IMR-90 (cell line): Measurements from ENCODE around the gene VPS41. TPM values are rescaled to one million over a fixed set of nuclear protein-coding genes. Genes with fewer than 3 reads are reported as not detected.

Source experiments
- ATAC-seq: fragments of 200-7000 bp; cut with Tn5 transposase; 2 replicates; pipeline ENCODE4 v1.9.1; 2020; ENCODE audit warnings: low read depth, mild to moderate bottlenecking, moderate library complexity
- BruUV-seq: library from RNA; stranded (reverse); fragments of 400-500 nt; replicated peaks from 2 replicates; lab custom pipeline; 2021; lab: Mats Ljungman, UMichigan
- CTCF ChIA-PET: fragments of 300-600 bp; formaldehyde crosslinking; extraction: SDS; loops from one replicate; lab custom pipeline; 2021; ENCODE audit warnings: antibody characterized with exemption; lab: Yijun Ruan, JAX
- POLR2A ChIA-PET: fragments of 300-600 bp; sonication (Branson Sonifier 250); formaldehyde crosslinking; loops from one replicate; lab custom pipeline; 2022; ENCODE audit warnings: antibody characterized with exemption; ENCODE audit not compliant: unreplicated experiment; lab: Charles Lee
- DNase-seq: peaks from one replicate; pipeline ENCODE4 v3.0.0; 2013
- H2AFZ ChIP-seq: replicated peaks from 2 replicates; pipeline ENCODE3; 2013; ENCODE audit warnings: low read length, mild to moderate bottlenecking; ENCODE audit not compliant: poor library complexity
- H2AK5ac ChIP-seq: 2 replicates; pipeline ENCODE4 v1.6.1; 2013; ENCODE audit warnings: low read depth, low read length, inconsistent platforms
- H2AK9ac ChIP-seq: replicated peaks from 2 replicates; pipeline ENCODE3; 2013; ENCODE audit warnings: mild to moderate bottlenecking, low read depth, low read length, moderate library complexity; ENCODE audit not compliant: poor library complexity
- H2BK120ac ChIP-seq: 2 replicates; pipeline ENCODE4 v1.6.1; 2013; ENCODE audit warnings: low read depth, low read length, inconsistent platforms
- H2BK15ac ChIP-seq: 3 replicates; pipeline ENCODE4 v1.6.1; 2013; ENCODE audit warnings: low read depth, low read length, inconsistent platforms
- H2BK20ac ChIP-seq: 2 replicates; pipeline ENCODE4 v1.6.1; 2013; ENCODE audit warnings: low read depth, mild to moderate bottlenecking, inconsistent platforms, low read length, moderate library complexity
- H2BK5ac ChIP-seq: 2 replicates; pipeline ENCODE4 v1.6.1; 2013; ENCODE audit warnings: mild to moderate bottlenecking, low read depth, low read length, inconsistent platforms; ENCODE audit not compliant: poor library complexity, severe bottlenecking
- H3K14ac ChIP-seq: replicated peaks from 2 replicates; pipeline ENCODE4 v1.6.1; 2013; ENCODE audit warnings: low read depth, low read length, inconsistent platforms
- H3K18ac ChIP-seq: 2 replicates; pipeline ENCODE4 v1.6.1; 2013; ENCODE audit warnings: low read depth, low read length, control low read depth
- H3K23ac ChIP-seq: 2 replicates; pipeline ENCODE4 v1.6.1; 2013; ENCODE audit warnings: low read depth, low read length, inconsistent platforms
- H3K27ac ChIP-seq: 2 replicates; pipeline ENCODE4 v1.5.1; 2013; ENCODE audit warnings: mild to moderate bottlenecking, control low read depth, low read length; ENCODE audit not compliant: insufficient read depth
- H3K27me3 ChIP-seq: 2 replicates; pipeline ENCODE4 v1.6.1; 2013; ENCODE audit warnings: low read length; ENCODE audit not compliant: control insufficient read depth, insufficient read depth
- H3K36me3 ChIP-seq: 2 replicates; pipeline ENCODE4 v1.6.1; 2013; ENCODE audit warnings: low read length, mixed read lengths; ENCODE audit not compliant: control insufficient read depth, insufficient read depth
- H3K4ac ChIP-seq: 2 replicates; pipeline ENCODE4 v1.6.1; 2013; ENCODE audit warnings: low read depth, low read length, inconsistent platforms
- H3K4me1 ChIP-seq: 2 replicates; pipeline ENCODE4 v1.6.1; 2013; ENCODE audit warnings: low read length, mixed read lengths; ENCODE audit not compliant: control insufficient read depth, insufficient read depth
- H3K4me2 ChIP-seq: 2 replicates; pipeline ENCODE4 v1.6.1; 2013; ENCODE audit warnings: low read depth, mild to moderate bottlenecking, control low read depth, low read length, moderate library complexity
- H3K4me3 ChIP-seq: 2 replicates; pipeline ENCODE4 v1.5.1; 2013; ENCODE audit warnings: low read depth, mild to moderate bottlenecking, control low read depth, low read length, moderate library complexity; ENCODE audit not compliant: insufficient read depth
- H3K56ac ChIP-seq: 2 replicates; pipeline ENCODE4 v1.6.1; 2013; ENCODE audit warnings: low read length, inconsistent platforms; ENCODE audit not compliant: insufficient read depth; ENCODE audit errors: extremely low read depth
- H3K79me1 ChIP-seq, 2 experiments: 2 replicates each; pipeline ENCODE4 v1.6.1; 2013; ENCODE audit warnings: low read length in 2 of 2, inconsistent platforms in 1 of 2, low read depth in 1 of 2
- H3K9ac ChIP-seq: 2 replicates; pipeline ENCODE4 v1.6.1; 2013; ENCODE audit warnings: low read depth, low read length, control low read depth
- H3K9me1 ChIP-seq: 2 replicates; pipeline ENCODE4 v1.6.1; 2013; ENCODE audit warnings: low read length, inconsistent platforms; ENCODE audit not compliant: insufficient read depth
- H3K9me3 ChIP-seq: 2 replicates; pipeline ENCODE4 v1.6.1; 2013; ENCODE audit warnings: low read length; ENCODE audit not compliant: control insufficient read depth, insufficient read depth
- H4K20me1 ChIP-seq: 2 replicates; pipeline ENCODE4 v1.6.1; 2013; ENCODE audit warnings: low read length, inconsistent platforms; ENCODE audit not compliant: insufficient read depth
- H4K5ac ChIP-seq: 2 replicates; pipeline ENCODE4 v1.6.1; 2013; ENCODE audit warnings: mild to moderate bottlenecking, low read depth, low read length, control low read depth
- H4K8ac ChIP-seq, 2 experiments: 2 replicates each; pipeline ENCODE4 v1.6.1; 2013; ENCODE audit warnings: low read depth in 2 of 2, low read length in 2 of 2, control low read depth in 1 of 2, inconsistent platforms in 1 of 2
- H4K91ac ChIP-seq: 2 replicates; pipeline ENCODE4 v1.6.1; 2013; ENCODE audit warnings: low read depth, low read length, inconsistent platforms; ENCODE audit not compliant: insufficient read depth
- BHLHE40 ChIP-seq: fragments of 150-350 bp; IDR thresholded peaks from 2 replicates; pipeline ENCODE4 v1.6.1; 2016; ENCODE audit warnings: mild to moderate bottlenecking, low read depth, low read length
- CEBPB ChIP-seq: IDR thresholded peaks from 2 replicates; pipeline ENCODE4 v1.6.1; 2012; ENCODE audit warnings: low read depth, low read length, improper control_type of control experiment
- FOS ChIP-seq: fragments of 150-350 bp; IDR thresholded peaks from 2 replicates; pipeline ENCODE4 v1.6.1; 2016; ENCODE audit warnings: low read depth, low read length
- MAFK ChIP-seq: IDR thresholded peaks from 2 replicates; pipeline ENCODE4 v1.6.1; 2012; ENCODE audit warnings: low read depth, low read length, improper control_type of control experiment
- RCOR1 ChIP-seq: IDR thresholded peaks from 2 replicates; pipeline ENCODE4 v1.6.1; 2012; ENCODE audit warnings: mild to moderate bottlenecking, low read length, improper control_type of control experiment; ENCODE audit not compliant: insufficient replicate concordance
- WGBS, 2 experiments: methylation state at CpG; one replicate each; pipeline versions ENCODE4 v1.1.5 to v1.1.7; 2013; ENCODE audit warnings: missing lambda C conversion rate in 2 of 2; ENCODE audit not compliant: insufficient read length in 1 of 2; ENCODE audit errors: extremely low coverage in 2 of 2; 5-methylcytosine and 5-hydroxymethylcytosine counted together
- dilution Hi-C: fragments of 300-500 bp; cut with HindIII; formaldehyde crosslinking; loops from one replicate; pipeline ENCODE4 v1.14.3; 2018; ENCODE audit warnings: low sequenced_read_pairs; ENCODE audit not compliant: unreplicated experiment
- in situ Hi-C: fragments of 300-500 bp; cut with MboI; formaldehyde crosslinking; loops from 3 replicates; pipeline ENCODE4 v1.14.3; 2019; ENCODE audit warnings: low sequenced_read_pairs, inconsistent platforms, mixed read lengths
- intact Hi-C: fragments of 100-400 bp; cut with micrococcal nuclease; formaldehyde crosslinking; loops from 2 replicates; pipeline ENCODE4 v1.10.0; 2022
- polyA plus RNA-seq, 3 experiments: library from polyadenylated mRNA; depleted of rRNA; stranded (reverse); fragments of >200 nt; gene quantifications; 2 replicates each; pipeline ENCODE4 v1.2.3, GENCODE V29; 2012; ENCODE audit warnings: low replicate concordance in 1 of 3
- total RNA-seq: library from RNA; depleted of rRNA; stranded (reverse); fragments of >200 nt; gene quantifications from 2 replicates; pipeline ENCODE4 v1.2.3, GENCODE V29; 2012

VPS41 gene
- total and polyA plus RNA-seq, 2 of the 4 experiments (the other 2 are of a cell fraction) = 16.0 to 28.0 TPM

DNA sequence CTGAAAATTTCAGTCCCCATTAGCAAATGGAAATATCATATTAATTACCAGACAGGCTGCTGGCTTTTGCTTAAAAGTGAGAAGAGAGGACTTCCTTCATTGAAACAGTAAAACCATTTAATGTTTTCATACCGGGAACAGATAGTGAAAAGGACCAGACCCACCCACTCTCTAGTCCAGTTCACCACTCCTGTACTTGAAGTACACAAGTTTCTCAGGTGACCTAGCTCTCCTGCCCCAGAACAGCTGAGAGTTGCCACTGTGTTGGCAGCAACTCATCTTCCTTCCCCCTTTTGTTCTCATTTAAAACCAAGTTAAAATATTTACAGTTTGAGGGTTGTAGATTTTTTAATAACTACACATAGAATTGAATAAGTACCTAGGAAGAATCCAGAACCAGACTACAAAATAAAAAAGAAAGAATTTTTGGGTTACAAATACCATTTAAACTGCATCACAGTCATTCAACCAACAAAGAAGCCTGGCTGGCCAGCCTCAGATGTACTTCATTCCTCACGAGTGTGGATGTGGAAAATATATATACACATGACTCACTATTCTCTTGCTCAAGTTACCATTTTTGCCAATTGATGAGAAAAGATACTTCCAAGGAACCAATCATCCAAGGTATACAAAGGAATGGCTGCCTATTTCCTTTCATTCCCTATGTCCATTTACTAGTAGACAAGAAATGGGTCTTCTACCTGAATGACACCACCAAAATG lies 68.1 kb downstream of the VPS41 start:
- Histone ChIP-seq H4K5ac (peak overlapping the region; percentile 89), H3K4me2 (peak overlapping the region; percentile 84), H2AFZ (peak overlapping the region; percentile 4), H2AK5ac (peak overlapping the region; percentile 82), H3K36me3 (no peaks in the 10 kb centered on the region), H2BK15ac (peak overlapping the region; percentile 92; the same call in 2 of the 3 replicates), H3K14ac (peak overlapping the region; percentile 72; the same call in 1 of the 2 replicates), H3K9me1 (peaks cover 3% of the 10 kb centered on the region; the same call in 1 of the 2 replicates), H3K9me3 (no peaks in the 10 kb centered on the region), H3K18ac (peak overlapping the region; percentile 97), H3K4ac (peak overlapping the region; percentile 82), H4K20me1 (no peaks in the 10 kb centered on the region; the same call in 1 of the 2 replicates), H3K23ac (peak overlapping the region; percentile 10; the same call in 1 of the 2 replicates), H2BK20ac (peak overlapping the region; percentile 78), H2BK120ac (peak overlapping the region; percentile 71), H2BK5ac (peak overlapping the region; percentile 89), H3K4me1 (peaks cover 9% of the 10 kb centered on the region), H3K4me3 (no peak overlapping the region), H3K9ac (peak overlapping the region; percentile 42; the same call in 1 of the 2 replicates), H2AK9ac (peak overlapping the region; percentile 33), H3K56ac (peak overlapping the region; percentile 27; the same call in 1 of the 2 replicates), H4K91ac (peak overlapping the region; percentile 79), H4K8ac (peak overlapping the region in 1 of 2 experiments; percentile 67; a peak in 3 of 4 replicates), H3K27me3 (no peaks in the 10 kb centered on the region), H3K79me1 (peaks cover 15 to 24% of the 10 kb centered on the region in 2 experiments), H3K27ac (peak overlapping the region; percentile 92)
- DNase-seq = peak; percentile 93
- in situ Hi-C loops = loop anchor here (25.0 kb wide), 1 partner anchor 896 kb away; no protein-coding TSS in a partner anchor
- dilution Hi-C loops = no loop called here
- intact Hi-C loops = no loop called here
- TF ChIP-seq CEBPB (peak; percentile 90), FOS (peak; percentile 93), BHLHE40 (peak; percentile 85), RCOR1 (peak; percentile 67), MAFK (no peak)
- no TSS peak for BruUV-seq
- ChIA-PET POLR2A (no interaction called here), CTCF (interaction anchor here (0.9 kb wide), 1 partner anchor 15 kb away, joined by 4 read pairs; no protein-coding TSS in a partner anchor)
- WGBS, 2 experiments = no CpG with 5 or more reads among the region's 2 CpGs
- peak; percentile 92 for ATAC-seq
